ENCODE data around the gene CFTR.
"Not testable (repeated sequence)": the region's sequence is repeated elsewhere in the genome, so short reads cannot be mapped to it uniquely, and the experiment has no call there.

The CFTR gene

DNA sequence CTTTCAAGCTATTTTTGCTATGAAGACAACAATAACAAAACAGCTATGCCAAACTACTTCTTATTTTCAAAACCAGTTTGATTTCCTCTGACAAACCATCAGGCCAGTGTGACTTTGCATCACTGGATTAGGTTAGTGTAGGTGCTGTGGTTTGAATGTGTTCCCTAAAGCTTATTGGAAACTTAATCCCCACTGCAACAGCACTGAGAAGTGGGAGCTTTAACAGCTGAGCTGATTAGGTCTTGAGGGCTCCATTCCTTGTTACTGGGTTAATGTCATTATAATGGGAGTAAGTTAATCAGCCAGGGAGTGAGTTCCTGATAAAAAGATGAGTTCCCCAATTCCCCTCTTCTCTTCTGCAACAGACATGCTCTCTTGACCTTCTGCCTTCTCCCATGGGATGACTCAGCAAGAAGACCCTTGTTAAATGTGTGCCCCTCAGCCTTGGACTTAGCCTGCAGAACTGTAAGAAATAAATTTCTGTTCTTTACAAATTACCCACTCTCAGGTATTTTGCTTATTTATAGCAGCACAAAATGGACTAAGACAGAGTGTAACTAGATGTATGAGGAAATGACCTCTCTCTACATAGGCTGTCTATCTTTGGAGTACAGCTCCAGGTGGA is 206.6 kb downstream of the CFTR start:
- no peak for DNase-seq (ENCODE audit: low read depth in 2 of 2)

DNA sequence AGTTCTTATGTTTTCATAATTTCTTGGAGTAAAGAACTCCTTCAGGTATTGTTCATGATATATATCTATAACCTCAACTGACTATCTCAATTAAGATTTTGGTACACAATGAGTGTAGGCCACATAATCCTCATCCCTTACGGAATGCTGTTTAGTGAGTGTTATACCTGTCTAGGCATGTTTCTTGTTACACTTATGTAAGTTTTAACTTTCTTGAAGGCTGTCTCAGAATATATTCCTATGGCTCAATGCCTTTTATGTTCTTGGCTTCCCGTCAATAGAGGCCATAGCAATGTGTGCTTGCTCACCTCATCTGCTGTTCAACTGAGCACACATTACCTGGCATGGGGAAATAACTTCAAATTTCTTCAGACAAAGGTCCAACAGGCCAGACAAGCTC is 208.3 kb downstream of the CFTR start:
- DNase-seq (ENCODE audit: low read depth in 2 of 2), result no peak

- DNase-seq (ENCODE audit: low read depth in 2 of 2), result no peak
Observed at GRCh38 chr7:117689406-117689805, 209.6 kb downstream of the CFTR start.

DNA sequence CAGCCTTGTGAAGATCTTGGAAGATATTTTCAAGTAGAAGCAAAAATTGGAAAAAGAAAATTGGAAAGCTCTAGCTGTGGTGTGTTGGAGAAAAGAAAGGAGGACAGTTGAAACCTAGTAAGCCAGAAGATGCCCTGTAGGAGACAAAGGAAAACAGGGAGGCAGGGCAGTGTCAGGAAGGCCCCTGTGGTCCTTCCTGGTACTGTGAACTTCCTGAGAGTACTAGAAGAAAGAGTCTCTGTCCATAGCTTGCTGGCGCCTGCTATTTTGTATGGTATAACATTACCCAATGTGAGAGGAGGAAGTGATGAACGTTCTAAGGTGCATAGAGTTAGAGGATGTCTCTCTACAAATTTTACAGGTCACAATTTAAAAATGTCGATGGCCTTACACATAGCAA is 210.3 kb downstream of the CFTR start:
- no peak for DNase-seq (ENCODE audit: low read depth in 2 of 2)

GRCh38 chr7:117692338-117692737 is 212.5 kb downstream of the CFTR start:
- DNase-seq (ENCODE audit: low read depth in 2 of 2), result no peak

- DNase-seq (ENCODE audit: low read depth in 2 of 2), result no peak
Observed at GRCh38 chr7:117698018-117698417, 218.2 kb downstream of the CFTR start.

DNA sequence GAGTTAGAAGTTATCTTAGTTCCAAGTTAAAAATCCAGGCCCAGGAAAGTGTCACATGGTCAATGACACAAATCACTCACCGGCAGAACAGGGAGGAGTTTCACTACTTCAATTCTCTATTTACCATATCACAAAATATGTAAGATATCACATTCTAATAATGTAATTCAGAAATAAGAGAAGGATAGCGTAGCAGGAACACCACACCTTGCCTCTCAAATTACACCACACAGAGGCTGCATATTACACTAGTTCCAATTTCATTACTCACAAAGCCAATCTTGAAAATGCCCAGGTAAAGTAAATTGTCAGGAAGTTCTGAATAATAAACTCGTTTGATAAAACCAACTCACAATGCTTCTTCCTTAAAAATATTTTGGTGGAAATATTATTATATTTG is 224.2 kb downstream of the CFTR start:
- no peak for DNase-seq (ENCODE audit: low read depth in 2 of 2)

DNA sequence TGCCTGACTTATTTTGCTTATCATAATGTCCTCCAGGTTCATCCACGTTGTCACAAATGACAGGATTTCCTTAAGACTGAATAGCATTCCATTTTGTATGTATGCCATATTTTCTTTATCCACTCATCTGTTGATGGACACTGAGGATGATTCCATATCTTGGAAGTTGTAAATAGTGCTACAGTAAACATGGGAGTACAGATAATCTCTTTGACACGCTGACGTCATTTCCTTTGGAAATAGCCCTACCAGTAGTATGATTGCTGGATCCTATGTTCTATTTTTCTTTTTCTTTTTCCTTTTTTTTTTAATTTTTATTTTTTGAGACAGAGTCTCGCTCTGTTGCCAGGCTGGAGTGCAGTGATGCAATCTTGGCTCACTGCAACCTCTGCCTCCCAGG is 225.8 kb downstream of the CFTR start:
- no peak for DNase-seq (ENCODE audit: low read depth in 2 of 2)

- DNase-seq (ENCODE audit: low read depth in 2 of 2), result no peak
Observed at GRCh38 chr7:117706210-117706609, 226.4 kb downstream of the CFTR start.

DNA sequence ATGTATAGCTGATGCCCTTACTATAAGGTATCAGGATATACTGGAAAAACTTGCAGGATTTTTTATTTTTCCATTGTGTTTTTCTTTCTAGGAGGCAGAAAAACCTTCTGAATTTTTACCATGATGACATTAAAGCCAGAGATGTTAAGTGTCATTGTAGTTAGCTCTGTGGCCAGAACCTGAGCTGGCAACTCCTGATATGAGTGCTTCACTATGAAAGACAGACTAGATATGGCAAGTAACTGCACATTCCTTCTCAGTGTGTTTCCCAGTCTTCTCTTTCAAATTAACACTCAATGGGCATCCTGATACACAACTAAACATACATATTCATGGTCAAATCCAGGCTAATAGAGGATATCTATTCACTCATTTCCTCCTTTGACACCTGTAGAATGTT is 227.3 kb downstream of the CFTR start:
- no peak for DNase-seq (ENCODE audit: low read depth in 2 of 2)

DNA sequence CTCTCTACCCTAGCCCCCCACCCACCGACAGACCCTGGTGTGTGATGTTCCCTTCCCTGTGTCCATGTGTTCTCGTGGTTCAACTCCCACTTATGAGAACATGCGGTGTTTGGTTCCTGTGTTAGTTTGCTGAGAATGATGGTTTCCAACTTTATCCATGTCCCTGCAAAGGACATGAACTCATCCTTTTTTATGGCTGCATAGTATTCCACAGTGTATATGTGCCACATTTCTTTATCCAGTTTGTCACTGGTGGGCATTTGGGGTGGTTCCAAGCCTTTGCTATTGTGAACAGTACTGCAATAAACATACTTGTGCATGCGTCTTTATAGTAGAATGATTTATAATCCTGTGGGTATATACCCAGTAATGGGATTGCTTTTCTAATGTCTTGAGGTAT is 228.3 kb downstream of the CFTR start:
- DNase-seq (ENCODE audit: low read depth in 2 of 2), result not testable (repeated sequence)

GRCh38 chr7:117711556-117711955 is 231.7 kb downstream of the CFTR start:
- no peak for DNase-seq (ENCODE audit: low read depth in 2 of 2)

- no peak for DNase-seq (ENCODE audit: low read depth in 2 of 2)
Observed at GRCh38 chr7:117715784-117716445, 236.1 kb downstream of the CFTR start.

DNA sequence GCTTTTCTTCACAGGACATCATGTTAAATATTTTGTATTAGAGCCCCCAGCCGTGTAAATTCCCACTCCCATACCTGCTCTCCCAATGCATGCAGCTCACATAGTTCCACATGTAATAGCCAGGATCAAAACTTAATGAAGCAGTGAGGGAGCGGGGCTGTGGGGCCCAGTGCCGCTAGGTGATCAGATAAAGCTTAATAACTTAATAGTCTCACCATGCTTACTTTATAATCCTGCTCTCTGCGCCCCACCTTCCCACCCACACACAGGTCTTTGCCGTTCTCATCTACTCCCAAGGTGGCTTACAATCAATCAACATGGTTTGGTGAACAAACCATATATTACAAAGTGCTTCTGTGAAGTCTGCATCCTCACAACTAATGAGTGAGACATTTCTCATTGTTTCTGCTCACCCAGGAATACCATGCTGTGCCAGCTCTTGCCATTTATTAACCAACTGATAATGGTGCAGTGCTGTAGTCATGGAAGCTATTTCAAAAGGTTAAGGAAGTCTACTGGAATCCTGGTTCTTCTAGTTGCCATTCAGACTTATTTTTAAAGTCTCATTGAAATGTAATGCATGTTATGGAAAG is 237.0 kb downstream of the CFTR start:
- no peak for DNase-seq (ENCODE audit: low read depth in 2 of 2)

DNA sequence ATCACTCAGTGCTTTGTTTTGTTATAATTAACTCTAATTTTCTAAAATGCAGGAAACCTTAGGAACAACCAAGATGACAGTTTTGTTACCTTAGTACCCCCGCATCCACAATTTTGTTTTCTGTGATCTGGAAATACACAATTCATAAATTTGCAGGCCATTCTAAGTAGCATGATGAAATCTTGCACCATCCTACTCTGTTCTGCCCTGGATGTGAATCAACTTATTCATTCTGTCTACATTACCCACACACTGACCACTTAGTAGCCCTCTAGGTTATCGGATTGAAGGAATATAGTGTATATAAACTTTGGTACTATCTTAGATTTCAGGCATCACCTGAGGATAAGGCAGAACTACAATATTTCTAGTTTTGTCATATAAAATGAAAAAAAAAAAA is 237.5 kb downstream of the CFTR start:
- DNase-seq (ENCODE audit: low read depth in 2 of 2), result no peak

Measured in stimulated activated CD4-positive, alpha-beta T cell treated with anti-CD3 and anti-CD28 coated beads, Interleukin-12 subunit alpha, Interleukin-12 subunit beta, amount 100 ng/mL, for 24 hours (primary cell).